GM12878 (cell line): Measurements from ENCODE around the gene HCFC1. TPM values are rescaled to one million over a fixed set of nuclear protein-coding genes. Genes with fewer than 3 reads are reported as not detected.

Experiments used
- BRCA1 ChIP-seq: IDR thresholded peaks from 2 replicates; pipeline ENCODE4 v1.6.1; 2011; ENCODE audit warnings: low read depth, low read length, improper control_type of control experiment
- CEBPB ChIP-seq, 2 experiments: fragments of 150-350 bp in 1 of 2; IDR thresholded peaks; 2 replicates each; pipeline ENCODE4 v1.6.1; 2012 to 2014; ENCODE audit warnings: low read depth in 2 of 2, low read length in 2 of 2, borderline replicate concordance in 1 of 2, inconsistent platforms in 1 of 2
- CREM ChIP-seq: IDR thresholded peaks from 2 replicates; pipeline ENCODE4 v1.6.1; 2014; ENCODE audit warnings: antibody characterized with exemption, low read depth
- EGR1 ChIP-seq, 2 experiments: IDR thresholded peaks; 1 replicate in 1 of 2; 2 replicates in 1 of 2; pipeline ENCODE4 v1.6.1; 2011 to 2012; ENCODE audit warnings: low read depth in 2 of 2, low read length in 2 of 2, borderline replicate concordance in 1 of 2, mild to moderate bottlenecking in 1 of 2, moderate library complexity in 1 of 2
- FOXM1 ChIP-seq: IDR thresholded peaks from 2 replicates; pipeline ENCODE4 v1.6.1; 2012; ENCODE audit warnings: low read depth, mild to moderate bottlenecking, inconsistent platforms, low read length, moderate library complexity
- HCFC1 ChIP-seq: fragments of 150-350 bp; IDR thresholded peaks from 2 replicates; pipeline ENCODE4 v1.6.1; 2014; ENCODE audit warnings: low read length
- HDGF ChIP-seq: fragments of 450-650 bp; IDR thresholded peaks from 2 replicates; pipeline ENCODE4 v1.6.1; 2016; ENCODE audit warnings: antibody characterized with exemption
- LARP7 ChIP-seq: fragments of 450-650 bp; IDR thresholded peaks from 2 replicates; pipeline ENCODE4 v1.6.1; 2017; ENCODE audit warnings: mild to moderate bottlenecking
- MAX ChIP-seq: IDR thresholded peaks from 2 replicates; pipeline ENCODE4 v1.6.1; 2012; ENCODE audit warnings: low read depth, low read length, improper control_type of control experiment
- MXI1 ChIP-seq: fragments of 150-350 bp; IDR thresholded peaks from 2 replicates; pipeline ENCODE4 v1.6.1; 2011; ENCODE audit warnings: low read depth, mild to moderate bottlenecking, inconsistent platforms, low read length, improper control_type of control experiment
- MYC ChIP-seq: IDR thresholded peaks from 2 replicates; pipeline ENCODE4 v1.6.1; 2011; ENCODE audit warnings: mild to moderate bottlenecking, low read length, moderate library complexity, inconsistent platforms; ENCODE audit not compliant: insufficient read depth, insufficient replicate concordance, insufficient read length, severe bottlenecking
- NRF1 ChIP-seq: conservative IDR thresholded peaks from 2 replicates; pipeline ENCODE4 v1.6.1; 2011; ENCODE audit warnings: mild to moderate bottlenecking, low read depth, low read length, improper control_type of control experiment
- PAX8 ChIP-seq: fragments of 450-650 bp; IDR thresholded peaks from 2 replicates; pipeline ENCODE4 v1.6.1; 2017; ENCODE audit warnings: mild to moderate bottlenecking, moderate library complexity
- POLR2AphosphoS2 ChIP-seq: IDR thresholded peaks from 2 replicates; pipeline ENCODE4 v1.6.1; 2011; ENCODE audit warnings: low read depth, mild to moderate bottlenecking, low read length, improper control_type of control experiment, moderate library complexity
- POLR2AphosphoS5 ChIP-seq: IDR thresholded peaks from 2 replicates; pipeline ENCODE4 v1.6.1; 2011; ENCODE audit warnings: mild to moderate bottlenecking, low read length, inconsistent platforms
- RBBP5 ChIP-seq: fragments of 200-600 bp; sonication (generic); conservative IDR thresholded peaks from 2 replicates; pipeline ENCODE4 v1.6.1; 2016
- RELA ChIP-seq: fragments of 450-650 bp; IDR thresholded peaks from 2 replicates; pipeline ENCODE4 v1.8.0; 2014; ENCODE audit warnings: borderline replicate concordance; ENCODE audit not compliant: partially characterized antibody
- RELB ChIP-seq: fragments of 450-650 bp; IDR thresholded peaks from 2 replicates; pipeline ENCODE4 v1.6.1; 2017; ENCODE audit warnings: low read depth, mild to moderate bottlenecking, moderate library complexity
- SIN3A ChIP-seq: IDR thresholded peaks from 2 replicates; pipeline ENCODE4 v1.6.1; 2012; ENCODE audit warnings: low read depth, low read length, improper control_type of control experiment
- SMAD1 ChIP-seq: fragments of 450-650 bp; IDR thresholded peaks from 2 replicates; pipeline ENCODE4 v1.6.1; 2018; ENCODE audit warnings: mild to moderate bottlenecking, low read depth; ENCODE audit not compliant: partially characterized antibody
- YBX1 ChIP-seq: fragments of 450-650 bp; IDR thresholded peaks from 2 replicates; pipeline ENCODE4 v1.6.1; 2016; ENCODE audit warnings: antibody characterized with exemption
- YY1 ChIP-seq: IDR thresholded peaks from 2 replicates; pipeline ENCODE4 v1.6.1; 2011; ENCODE audit warnings: low read depth, mild to moderate bottlenecking, low read length
- ZBTB4 ChIP-seq: fragments of 450-650 bp; formaldehyde crosslinking; IDR thresholded peaks from 2 replicates; pipeline ENCODE4 v1.4.0; 2022; ENCODE audit warnings: mild to moderate bottlenecking, moderate library complexity
- ZNF24 ChIP-seq: fragments of 450-650 bp; IDR thresholded peaks from 2 replicates; pipeline ENCODE4 v1.6.1; 2017; ENCODE audit warnings: antibody characterized with exemption, mild to moderate bottlenecking
- ZNF274 ChIP-seq: IDR thresholded peaks from one replicate; pipeline ENCODE4 v1.8.0; 2011; ENCODE audit not compliant: insufficient read length, insufficient read depth
- ZNF622 ChIP-seq: fragments of 450-650 bp; IDR thresholded peaks from 2 replicates; pipeline ENCODE4 v1.6.1; 2017; ENCODE audit warnings: mild to moderate bottlenecking, inconsistent platforms
- ZZZ3 ChIP-seq: IDR thresholded peaks from 2 replicates; pipeline ENCODE4 v1.6.1; 2011; ENCODE audit warnings: low read depth; ENCODE audit not compliant: control insufficient read depth, insufficient read length
- polyA plus RNA-seq, 11 experiments: library from polyadenylated mRNA; depleted of rRNA in 4 of 11; unstranded in 6 of 11; stranded (reverse) in 5 of 11; fragments of >200 nt; fragmentation: Nextera tagmentation in 4 of 11; fragmentation: Illumina TruSeq in 1 of 11; extraction: Ambion mirVana in 4 of 11; extraction: Trizol in 1 of 11; gene quantifications; 1 replicate in 1 of 11; 2 replicates in 10 of 11; pipeline versions ENCODE4 v1.2.1 to v1.2.3, GENCODE V29; 2011 to 2016; ENCODE audit warnings: inconsistent platforms in 2 of 11, missing spikeins in 2 of 11, low read depth in 1 of 11
- total RNA-seq, 4 experiments: library from RNA; depleted of rRNA in 3 of 4; stranded (reverse); fragments of >200 nt in 3 of 4; fragmentation: Illumina TruSeq in 1 of 4; extraction: Trizol in 1 of 4; gene quantifications; 2 replicates each; pipeline versions ENCODE4 v1.2.1 to v1.2.3, GENCODE V29; 2013 to 2021

HCFC1 gene
- total and polyA plus RNA-seq, 10 of the 15 experiments (the other 5 are each of a cell fraction or from before 2014, with no cell fraction given), result 3.9 to 92.7 (median 23.5) TPM

- TF ChIP-seq POLR2AphosphoS2 (0 out of 2 replicates have a peak, but pooled peaks have one; percentile 28), SMAD1 (no peak), POLR2AphosphoS5 (peak; percentile 33; the same call in 1 of the 2 replicates), MYC (no peak), BRCA1 (no peak), FOXM1 (no peak), ZBTB4 (CRISPR knock-in tag) (no peak), RBBP5 (no peak), HDGF (no peak), CEBPB (IDR thresholded peaks at IDR 0.05; ENCODE audit: borderline replicate concordance in 1 of 2, low read depth in 2 of 2, low read length in 2 of 2) (no peak), LARP7 (peak; percentile 50), PAX8 (no peak), YBX1 (no peak), MXI1 (no peak), ZNF274 (no peak), ZZZ3 (no peak), ZNF24 (no peak), HCFC1 (no peak), RELA (no peak), EGR1 (IDR thresholded peaks at IDR 0.05; ENCODE audit: borderline replicate concordance in 1 of 2, low read depth in 2 of 2, low read length in 2 of 2) (no peak), SIN3A (no peak), ZNF622 (no peak), MAX (no peak), RELB (no peak), YY1 (peak; percentile 95), NRF1 (no peak), CREM (no peak)
Measured at GRCh38 chrX:154019633-154020528, 48.3 kb upstream of the HCFC1 start, which contains the start of gene IRAK1 (continued).
